HepG2 (cell line): ENCODE results near the gene KSR1. TPM values are rescaled to one million over a fixed set of nuclear protein-coding genes. Genes with fewer than 3 reads are reported as not detected.

Source experiments
- BORCS8-MEF2B ChIP-seq: sonication (generic); formaldehyde crosslinking; IDR thresholded peaks from 2 replicates; pipeline ENCODE4 v1.8.0; 2022; ENCODE audit warnings: mild to moderate bottlenecking, missing genetic modification reagents
- DBP ChIP-seq: sonication (generic); formaldehyde crosslinking; IDR thresholded peaks from 2 replicates; pipeline ENCODE4 v1.4.0; 2020; ENCODE audit warnings: missing genetic modification reagents; ENCODE audit errors: not compliant biosample characterization
- EED ChIP-seq: sonication (generic); formaldehyde crosslinking; IDR thresholded peaks from 2 replicates; pipeline ENCODE4 v1.5.0; 2020; ENCODE audit warnings: mild to moderate bottlenecking, missing genetic modification reagents
- ETV5 ChIP-seq: IDR thresholded peaks from 2 replicates; pipeline ENCODE4 v1.6.1; 2018; ENCODE audit warnings: missing biosample characterization, missing genetic modification reagents, inconsistent platforms, borderline replicate concordance
- HNF4G ChIP-seq, 2 experiments: sonication (generic) in 1 of 2; formaldehyde crosslinking in 1 of 2; IDR thresholded peaks; 2 replicates each; pipeline versions ENCODE4 v1.4.0 to v1.6.1; 2011 to 2020; ENCODE audit warnings: borderline replicate concordance in 2 of 2, low read depth in 2 of 2, mild to moderate bottlenecking in 2 of 2, low read length in 1 of 2, missing genetic modification reagents in 1 of 2, moderate library complexity in 1 of 2
- POGK ChIP-seq: sonication (generic); formaldehyde crosslinking; conservative IDR thresholded peaks from 2 replicates; pipeline ENCODE4 v1.8.0; 2022; ENCODE audit warnings: mild to moderate bottlenecking, moderate library complexity, missing genetic modification reagents
- POLR2AphosphoS5 ChIP-seq: IDR thresholded peaks from 2 replicates; pipeline ENCODE4 v1.6.1; 2012; ENCODE audit warnings: low read depth, low read length
- SKI ChIP-seq: fragments of 450-650 bp; IDR thresholded peaks from one replicate; pipeline ENCODE4 v1.6.1; 2018; ENCODE audit warnings: mild to moderate bottlenecking; ENCODE audit not compliant: partially characterized antibody
- SNRNP70 ChIP-seq: fragments of 200-400 bp; formaldehyde crosslinking; IDR thresholded peaks from 2 replicates; pipeline ENCODE4 v1.6.1; 2017; ENCODE audit warnings: mild to moderate bottlenecking, low read depth, low read length, moderate library complexity
- STAT5B ChIP-seq: sonication (generic); formaldehyde crosslinking; IDR thresholded peaks from 2 replicates; pipeline ENCODE4 v1.4.0; 2020; ENCODE audit warnings: missing genetic modification reagents
- TCF7L2 ChIP-seq: IDR thresholded peaks from 2 replicates; pipeline ENCODE4 v1.6.1; 2011; ENCODE audit warnings: mild to moderate bottlenecking, low read depth, low read length, moderate library complexity
- ZBTB3 ChIP-seq: sonication (generic); formaldehyde crosslinking; IDR thresholded peaks from 2 replicates; pipeline ENCODE4 v1.4.0; 2020; ENCODE audit warnings: low read depth, mild to moderate bottlenecking, moderate library complexity, missing genetic modification reagents, borderline replicate concordance
- ZBTB37 ChIP-seq: sonication (generic); formaldehyde crosslinking; IDR thresholded peaks from 2 replicates; pipeline ENCODE4 v1.4.0; 2020; ENCODE audit warnings: mild to moderate bottlenecking, missing genetic modification reagents
- ZIK1 ChIP-seq: sonication (generic); formaldehyde crosslinking; IDR thresholded peaks from 2 replicates; pipeline ENCODE4 v1.5.0; 2020; ENCODE audit warnings: mild to moderate bottlenecking, low read depth, missing genetic modification reagents, borderline replicate concordance
- ZNF225 ChIP-seq: sonication (generic); formaldehyde crosslinking; IDR thresholded peaks from 2 replicates; pipeline ENCODE4 v1.4.0; 2020; ENCODE audit warnings: mild to moderate bottlenecking, missing genetic modification reagents
- ZNF253 ChIP-seq: sonication (generic); formaldehyde crosslinking; IDR thresholded peaks from 2 replicates; pipeline ENCODE4 v1.8.0; 2022; ENCODE audit warnings: mild to moderate bottlenecking, missing genetic modification reagents, borderline replicate concordance
- ZNF34 ChIP-seq: sonication (generic); formaldehyde crosslinking; IDR thresholded peaks from 2 replicates; pipeline ENCODE4 v1.4.0; 2020; ENCODE audit warnings: mild to moderate bottlenecking, missing genetic modification reagents, borderline replicate concordance
- ZNF432 ChIP-seq: sonication (generic); formaldehyde crosslinking; IDR thresholded peaks from 2 replicates; pipeline ENCODE4 v1.5.0; 2020; ENCODE audit warnings: missing genetic modification reagents, mild to moderate bottlenecking, borderline replicate concordance
- ZNF441 ChIP-seq: sonication (generic); formaldehyde crosslinking; IDR thresholded peaks from 2 replicates; pipeline ENCODE4 v1.7.0; 2021; ENCODE audit warnings: missing genetic modification reagents, borderline replicate concordance
- ZNF501 ChIP-seq: sonication (generic); formaldehyde crosslinking; IDR thresholded peaks from 2 replicates; pipeline ENCODE4 v1.5.1; 2020; ENCODE audit warnings: mild to moderate bottlenecking, moderate library complexity, missing genetic modification reagents
- ZNF615 ChIP-seq: sonication (generic); formaldehyde crosslinking; IDR thresholded peaks from 2 replicates; pipeline ENCODE4 v1.5.0; 2020; ENCODE audit warnings: mild to moderate bottlenecking, missing genetic modification reagents, borderline replicate concordance
- ZNF768 ChIP-seq: sonication (generic); formaldehyde crosslinking; IDR thresholded peaks from 2 replicates; pipeline ENCODE4 v1.4.0; 2020; ENCODE audit warnings: missing genetic modification reagents
- ZNF800 ChIP-seq: sonication (generic); formaldehyde crosslinking; IDR thresholded peaks from 2 replicates; pipeline ENCODE4 v1.4.0; 2020; ENCODE audit warnings: missing genetic modification reagents
- polyA plus RNA-seq, 8 experiments: library from polyadenylated mRNA; depleted of rRNA in 3 of 8; stranded (reverse) in 7 of 8; unstranded in 1 of 8; fragments of >200 nt; fragmentation: Illumina TruSeq in 4 of 8; extraction: Trizol in 4 of 8; gene quantifications; 2 replicates each; pipeline versions ENCODE4 v1.2.1 to v1.2.3, GENCODE V29; 2011 to 2016; ENCODE audit warnings: low read depth in 4 of 8, missing spikeins in 1 of 8, mixed read lengths in 1 of 8; ENCODE audit not compliant: insufficient read depth in 1 of 8
- total RNA-seq, 5 experiments: library from RNA; depleted of rRNA; stranded (reverse); fragments of >200 nt; fragmentation: Illumina TruSeq; extraction: Trizol; gene quantifications; 2 replicates each; pipeline ENCODE4 v1.2.3, GENCODE V29; 2016; ENCODE audit warnings: low read depth in 1 of 5

The KSR1 gene
- total and polyA plus RNA-seq, 2 of the 13 experiments (the other 11 are each of a cell fraction or from before 2014, with no cell fraction given), result 10.1 to 16.6 TPM

GRCh38 chr17:27559506-27560481 is 103.5 kb downstream of the KSR1 start (continued):
- TF ChIP-seq ZNF34 (CRISPR knock-in tag) (no peak), ZNF225 (CRISPR knock-in tag) (no peak), BORCS8-MEF2B (CRISPR knock-in tag) (no peak), ZIK1 (no peak), EED (CRISPR knock-in tag) (no peak), SKI (no peak), TCF7L2 (no peak), ZNF800 (CRISPR knock-in tag) (no peak), ZNF441 (CRISPR knock-in tag) (no peak), ZNF501 (CRISPR knock-in tag) (peak; percentile 33; the same call in 1 of the 2 replicates), ZNF768 (CRISPR knock-in tag) (no peak), ZNF253 (CRISPR knock-in tag) (no peak), SNRNP70 (no peak), ETV5 (CRISPR knock-in tag) (no peak), DBP (CRISPR knock-in tag) (no peak), ZNF432 (no peak), POGK (no peak), HNF4G (IDR thresholded peaks at IDR 0.05; ENCODE audit: borderline replicate concordance, low read depth, low read length) (no peak), HNF4G (CRISPR knock-in tag; IDR thresholded peaks at IDR 0.05; ENCODE audit: borderline replicate concordance, low read depth) (no peak), STAT5B (CRISPR knock-in tag) (no peak), ZBTB37 (CRISPR knock-in tag) (no peak), ZBTB3 (CRISPR knock-in tag) (no peak), POLR2AphosphoS5 (no peak), ZNF615 (CRISPR knock-in tag) (no peak)
